GM20000 (cell line): Measurements from ENCODE around the gene AHRR.
A peak's percentile ranks its signal among the peaks of the same experiment; 100 is the strongest.

ENCODE experiments used
- DNase-seq: peaks from one replicate; pipeline ENCODE4 v3.0.0; 2012; ENCODE audit warnings: low spot score
- TF ChIP-seq, protein P1 (sequence below): IDR thresholded peaks from 2 replicates; pipeline ENCODE4 v1.5.1; 2012; ENCODE audit warnings: mild to moderate bottlenecking, control low read depth; ENCODE audit errors: extremely low read depth, missing control alignments

AHRR gene

DNA sequence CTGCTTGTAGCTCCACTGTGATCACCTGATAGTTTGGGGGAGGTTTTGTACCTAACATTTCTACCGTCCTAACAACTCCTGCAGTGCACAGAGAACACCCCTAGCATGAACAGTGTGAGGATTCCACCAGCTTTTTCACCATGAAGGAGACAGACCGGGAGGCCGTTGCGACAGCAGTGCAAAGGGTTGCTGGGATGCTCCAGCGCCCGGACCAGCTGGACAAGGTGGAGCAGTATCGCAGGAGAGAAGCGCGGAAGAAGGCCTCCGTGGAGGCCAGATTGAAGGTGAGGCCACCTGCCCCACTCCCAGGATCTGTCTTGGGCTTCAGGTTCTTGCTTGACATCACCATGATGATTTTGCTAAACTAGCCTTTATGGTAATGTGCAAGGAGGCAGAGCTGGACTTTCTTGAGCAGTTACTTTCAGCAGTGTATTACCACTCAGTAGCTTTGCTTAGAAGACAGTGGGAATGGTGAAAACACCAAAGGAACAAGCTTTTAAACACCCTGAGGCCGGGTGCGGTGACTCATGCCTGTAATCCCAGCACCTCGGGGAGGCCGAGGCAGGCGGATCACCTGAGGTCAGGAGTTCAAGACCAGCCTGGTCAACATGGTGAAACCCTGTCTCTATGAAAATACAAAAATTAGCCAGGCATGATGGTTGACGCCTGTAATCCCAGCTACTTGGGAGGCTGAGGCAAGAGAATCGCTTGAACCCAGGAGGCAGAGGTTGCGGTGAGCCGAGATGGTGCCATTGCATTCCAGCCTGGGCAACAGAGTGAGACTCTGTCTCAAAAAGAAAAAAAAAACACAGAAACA is 124.8 kb downstream of the AHRR start:
- TF ChIP-seq, protein P1, sequence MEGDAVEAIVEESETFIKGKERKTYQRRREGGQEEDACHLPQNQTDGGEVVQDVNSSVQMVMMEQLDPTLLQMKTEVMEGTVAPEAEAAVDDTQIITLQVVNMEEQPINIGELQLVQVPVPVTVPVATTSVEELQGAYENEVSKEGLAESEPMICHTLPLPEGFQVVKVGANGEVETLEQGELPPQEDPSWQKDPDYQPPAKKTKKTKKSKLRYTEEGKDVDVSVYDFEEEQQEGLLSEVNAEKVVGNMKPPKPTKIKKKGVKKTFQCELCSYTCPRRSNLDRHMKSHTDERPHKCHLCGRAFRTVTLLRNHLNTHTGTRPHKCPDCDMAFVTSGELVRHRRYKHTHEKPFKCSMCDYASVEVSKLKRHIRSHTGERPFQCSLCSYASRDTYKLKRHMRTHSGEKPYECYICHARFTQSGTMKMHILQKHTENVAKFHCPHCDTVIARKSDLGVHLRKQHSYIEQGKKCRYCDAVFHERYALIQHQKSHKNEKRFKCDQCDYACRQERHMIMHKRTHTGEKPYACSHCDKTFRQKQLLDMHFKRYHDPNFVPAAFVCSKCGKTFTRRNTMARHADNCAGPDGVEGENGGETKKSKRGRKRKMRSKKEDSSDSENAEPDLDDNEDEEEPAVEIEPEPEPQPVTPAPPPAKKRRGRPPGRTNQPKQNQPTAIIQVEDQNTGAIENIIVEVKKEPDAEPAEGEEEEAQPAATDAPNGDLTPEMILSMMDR = no peak

DNA sequence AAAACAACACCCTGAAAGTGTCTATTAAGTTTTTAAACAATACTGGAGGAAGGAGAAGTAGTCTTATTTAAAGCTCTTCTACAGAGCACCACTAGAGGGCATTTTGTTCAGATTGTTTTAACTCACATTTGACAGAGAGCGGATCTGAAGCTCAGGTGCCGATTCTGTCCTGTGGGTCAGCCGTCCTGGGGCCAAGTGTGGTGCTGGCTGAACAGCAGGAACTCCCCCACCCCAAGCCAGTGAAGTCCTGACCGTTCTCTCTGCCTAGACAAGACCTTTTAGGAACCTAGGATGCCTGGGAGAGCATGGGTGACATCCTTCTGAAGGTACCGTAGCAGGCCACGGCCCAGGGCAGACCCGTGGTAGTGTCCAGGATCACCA is 125.4 kb downstream of the AHRR start:
- peak; percentile 75 for DNase-seq
- TF ChIP-seq, protein P1 = no peak

More for the DNA sequence above, 124.8 kb downstream of the AHRR start:
- no peak for DNase-seq

DNA sequence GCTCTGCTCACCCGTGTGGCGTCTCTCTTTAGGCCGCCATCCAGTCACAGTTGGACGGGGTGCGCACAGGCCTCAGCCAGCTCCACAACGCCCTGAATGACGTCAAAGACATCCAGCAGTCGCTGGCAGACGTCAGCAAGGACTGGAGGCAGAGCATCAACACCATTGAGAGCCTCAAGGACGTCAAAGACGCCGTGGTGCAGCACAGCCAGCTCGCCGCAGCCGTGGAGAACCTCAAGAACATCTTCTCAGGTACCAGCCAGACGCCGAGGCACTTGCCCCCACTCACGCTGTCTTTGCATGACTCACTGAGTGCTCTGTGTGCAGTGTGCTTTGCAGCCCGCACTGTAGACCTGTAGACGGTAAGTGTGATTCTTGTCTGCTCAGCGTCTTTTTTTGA is 126.0 kb downstream of the AHRR start:
- DNase-seq = no peak
- TF ChIP-seq, protein P1 = no peak

DNA sequence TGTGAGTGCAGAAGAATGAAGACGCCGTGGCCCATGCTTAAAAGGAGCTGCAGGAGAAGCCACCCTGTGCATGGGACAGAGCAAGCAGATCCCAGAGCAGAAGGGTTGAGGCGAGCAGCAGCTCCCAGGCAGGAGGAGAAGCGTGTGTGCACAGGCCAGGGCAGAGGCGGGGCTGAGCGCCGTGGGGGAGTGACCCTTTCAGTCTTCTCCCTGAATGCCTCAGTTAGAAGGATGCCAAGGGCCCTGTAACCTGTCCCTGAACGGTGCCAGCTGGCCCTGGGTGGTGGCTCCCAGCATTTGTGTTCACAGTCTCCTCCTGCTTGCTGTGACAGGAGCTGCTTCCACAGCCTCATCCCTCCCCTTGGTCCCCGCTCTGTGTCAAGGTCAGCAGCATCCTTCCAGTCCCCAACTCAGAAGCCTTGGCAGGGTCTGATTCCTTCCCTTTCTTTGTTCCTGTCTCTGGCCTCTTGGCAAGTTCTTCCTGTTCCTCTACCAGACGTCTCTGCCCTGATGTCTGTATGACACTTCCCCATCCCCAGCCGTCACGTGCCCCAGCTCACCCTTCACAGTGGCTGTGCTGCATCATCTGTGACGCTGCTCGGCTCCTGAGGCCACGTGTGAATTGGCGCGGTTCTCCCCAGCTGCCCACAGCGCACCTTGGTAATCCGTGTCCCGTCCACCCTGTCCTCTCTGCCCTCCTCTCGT is 126.7 kb downstream of the AHRR start:
- no peak for DNase-seq

GRCh38 chr5:448766-449090 is 127.2 kb downstream of the AHRR start:
- no peak for DNase-seq
- TF ChIP-seq, protein P1 = no peak

More for the DNA sequence above, 126.7 kb downstream of the AHRR start:
- TF ChIP-seq, protein P1 = no peak

DNA sequence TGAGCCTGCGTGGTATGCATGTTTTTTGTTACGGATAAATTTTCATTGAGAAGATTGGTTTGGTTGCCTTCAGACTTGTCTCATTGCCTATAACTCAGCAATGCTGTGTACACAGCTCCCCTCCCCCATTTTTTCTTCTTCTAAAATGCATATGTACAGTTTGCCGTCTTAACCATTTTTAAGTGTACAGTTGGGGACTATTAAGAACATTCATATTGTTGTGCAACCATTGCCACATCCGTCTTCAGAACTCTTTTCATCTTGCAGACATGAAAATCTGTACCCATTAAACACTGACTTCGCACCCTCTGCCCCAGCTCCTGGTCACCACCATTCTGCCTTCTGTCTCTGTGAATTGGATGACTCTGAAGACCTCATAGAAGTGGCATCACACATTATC is 127.6 kb downstream of the AHRR start:
- no peak for DNase-seq

More for the DNA sequence above, 127.6 kb downstream of the AHRR start:
- TF ChIP-seq, protein P1 = no peak
